ENCODE measurements around the gene DPP7.

Gene DPP7

DNA sequence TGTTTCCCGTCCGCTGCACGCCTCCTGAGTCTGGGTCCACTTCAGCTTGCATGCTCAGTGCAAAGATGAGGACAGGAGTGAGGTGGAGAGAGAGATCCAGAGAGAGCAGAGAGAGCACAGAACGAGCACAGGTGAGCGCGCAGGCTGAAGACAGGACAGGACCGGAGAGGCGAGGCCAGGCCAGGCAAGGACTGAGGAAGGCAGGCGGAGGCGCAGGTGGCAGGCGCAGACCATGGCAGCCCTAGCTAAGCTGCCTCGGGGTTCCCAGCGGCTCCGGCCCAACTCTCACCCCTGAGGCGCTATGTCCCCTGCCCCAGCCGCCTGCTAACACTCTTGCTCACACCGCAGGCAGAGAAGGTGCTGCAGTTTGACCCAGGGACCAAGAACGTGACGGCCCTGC, 34.1 kb upstream of the DPP7 start:
- H4K20me1 ChIP-seq (ENCODE audit: low read depth, low read length), result no peaks in the 10 kb centered on the region
- TF ChIP-seq EZH2phosphoT487 (conservative IDR thresholded peaks at IDR 0.05; ENCODE audit: low read length), result no peak
- TF ChIP-seq, protein P1, sequence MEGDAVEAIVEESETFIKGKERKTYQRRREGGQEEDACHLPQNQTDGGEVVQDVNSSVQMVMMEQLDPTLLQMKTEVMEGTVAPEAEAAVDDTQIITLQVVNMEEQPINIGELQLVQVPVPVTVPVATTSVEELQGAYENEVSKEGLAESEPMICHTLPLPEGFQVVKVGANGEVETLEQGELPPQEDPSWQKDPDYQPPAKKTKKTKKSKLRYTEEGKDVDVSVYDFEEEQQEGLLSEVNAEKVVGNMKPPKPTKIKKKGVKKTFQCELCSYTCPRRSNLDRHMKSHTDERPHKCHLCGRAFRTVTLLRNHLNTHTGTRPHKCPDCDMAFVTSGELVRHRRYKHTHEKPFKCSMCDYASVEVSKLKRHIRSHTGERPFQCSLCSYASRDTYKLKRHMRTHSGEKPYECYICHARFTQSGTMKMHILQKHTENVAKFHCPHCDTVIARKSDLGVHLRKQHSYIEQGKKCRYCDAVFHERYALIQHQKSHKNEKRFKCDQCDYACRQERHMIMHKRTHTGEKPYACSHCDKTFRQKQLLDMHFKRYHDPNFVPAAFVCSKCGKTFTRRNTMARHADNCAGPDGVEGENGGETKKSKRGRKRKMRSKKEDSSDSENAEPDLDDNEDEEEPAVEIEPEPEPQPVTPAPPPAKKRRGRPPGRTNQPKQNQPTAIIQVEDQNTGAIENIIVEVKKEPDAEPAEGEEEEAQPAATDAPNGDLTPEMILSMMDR (IDR thresholded peaks at IDR 0.05; ENCODE audit: insufficient read depth, low read length, poor library complexity, severe bottlenecking), result no peak
- no peak overlapping the region for H3K4me3 ChIP-seq (ENCODE audit: insufficient read depth, low read length, poor library complexity, severe bottlenecking)
- peaks cover 13% of the 10 kb centered on the region; the same call in 1 of the 2 replicates for H3F3A ChIP-seq (ENCODE audit: insufficient read depth)
- no peak overlapping the region for H3K4me2 ChIP-seq (ENCODE audit: low read depth, low read length, poor library complexity, severe bottlenecking)
- no peaks in the 10 kb centered on the region for H3K9me2 ChIP-seq (replicated peaks; ENCODE audit: insufficient read depth, low read length)
- H3K9me3 ChIP-seq (ENCODE audit: insufficient read depth, low read length), result no peaks in the 10 kb centered on the region
- H3K27me3 ChIP-seq (ENCODE audit: low read length), result no peaks in the 10 kb centered on the region
- no peaks in the 10 kb centered on the region for H3K36me3 ChIP-seq (ENCODE audit: low read length)
- no peaks in the 10 kb centered on the region for H3K79me2 ChIP-seq (ENCODE audit: insufficient read depth, low read length)
- no peak overlapping the region for H2AFZ ChIP-seq (ENCODE audit: low read depth, low read length, severe bottlenecking)
- no peak overlapping the region for H3K27ac ChIP-seq (ENCODE audit: low read depth, low read length)
- no peak overlapping the region for H3K9ac ChIP-seq (ENCODE audit: low read length)

DNA sequence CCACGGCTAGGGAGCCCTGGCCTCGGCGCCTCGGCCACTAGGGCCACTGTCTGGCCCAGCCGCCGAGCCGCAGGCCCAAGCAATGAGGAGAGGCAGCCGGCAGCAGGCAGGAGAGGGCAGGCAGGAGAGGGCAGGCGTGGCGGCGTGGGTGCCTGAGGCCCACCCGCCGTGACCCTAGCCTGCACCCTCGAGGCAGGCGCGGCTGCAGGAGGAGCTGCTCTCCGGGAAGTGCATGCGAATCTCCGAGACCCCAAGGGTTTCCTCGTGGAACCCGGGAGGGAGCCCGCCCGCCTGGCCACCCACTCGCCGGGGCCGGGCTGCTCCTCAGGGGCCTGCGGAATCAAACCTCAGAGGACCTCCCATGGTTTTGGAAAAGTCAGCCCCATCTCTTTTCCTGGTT, 33.7 kb upstream of the DPP7 start:
- H3K9ac ChIP-seq (ENCODE audit: low read length), result no peak overlapping the region
- no peaks in the 10 kb centered on the region for H3K79me2 ChIP-seq (ENCODE audit: insufficient read depth, low read length)
- no peaks in the 10 kb centered on the region for H3K9me2 ChIP-seq (replicated peaks; ENCODE audit: insufficient read depth, low read length)

GRCh38 chr9:137147793-137148160, 33.2 kb upstream of the DPP7 start:
- Histone ChIP-seq H3K36me3 (ENCODE audit: low read length) (no peaks in the 10 kb centered on the region), H3K79me2 (ENCODE audit: insufficient read depth, low read length) (no peaks in the 10 kb centered on the region), H3K27ac (ENCODE audit: low read depth, low read length) (no peak overlapping the region), H3K4me3 (ENCODE audit: insufficient read depth, low read length, poor library complexity, severe bottlenecking) (no peak overlapping the region), H4K20me1 (ENCODE audit: low read depth, low read length) (no peaks in the 10 kb centered on the region), H3K4me2 (ENCODE audit: low read depth, low read length, poor library complexity, severe bottlenecking) (no peak overlapping the region), H3K9ac (ENCODE audit: low read length) (no peak overlapping the region), H3K27me3 (ENCODE audit: low read length) (no peaks in the 10 kb centered on the region), H3F3A (ENCODE audit: insufficient read depth) (peaks cover 13% of the 10 kb centered on the region; the same call in 1 of the 2 replicates), H2AFZ (ENCODE audit: low read depth, low read length, severe bottlenecking) (no peak overlapping the region), H3K9me2 (replicated peaks; ENCODE audit: insufficient read depth, low read length) (no peaks in the 10 kb centered on the region), H3K9me3 (ENCODE audit: insufficient read depth, low read length) (no peaks in the 10 kb centered on the region)
- TF ChIP-seq EZH2phosphoT487 (conservative IDR thresholded peaks at IDR 0.05; ENCODE audit: low read length), result no peak
- TF ChIP-seq, protein P1 (IDR thresholded peaks at IDR 0.05; ENCODE audit: insufficient read depth, low read length, poor library complexity, severe bottlenecking), result no peak

More for the DNA sequence above, 33.7 kb upstream of the DPP7 start:
- Histone ChIP-seq H4K20me1 (ENCODE audit: low read depth, low read length) (no peaks in the 10 kb centered on the region), H3K36me3 (ENCODE audit: low read length) (no peaks in the 10 kb centered on the region), H3K27me3 (ENCODE audit: low read length) (no peaks in the 10 kb centered on the region), H2AFZ (ENCODE audit: low read depth, low read length, severe bottlenecking) (no peak overlapping the region), H3K27ac (ENCODE audit: low read depth, low read length) (no peak overlapping the region), H3K4me2 (ENCODE audit: low read depth, low read length, poor library complexity, severe bottlenecking) (no peak overlapping the region), H3K4me3 (ENCODE audit: insufficient read depth, low read length, poor library complexity, severe bottlenecking) (no peak overlapping the region), H3F3A (ENCODE audit: insufficient read depth) (peaks cover 13% of the 10 kb centered on the region; the same call in 1 of the 2 replicates), H3K9me3 (ENCODE audit: insufficient read depth, low read length) (no peaks in the 10 kb centered on the region)
- TF ChIP-seq EZH2phosphoT487 (conservative IDR thresholded peaks at IDR 0.05; ENCODE audit: low read length), result no peak
- TF ChIP-seq, protein P1 (IDR thresholded peaks at IDR 0.05; ENCODE audit: insufficient read depth, low read length, poor library complexity, severe bottlenecking), result no peak

Measured in SU-DHL-6 (cell line).